ENCODE measurements around the gene SLC25A27.

Gene SLC25A27

DNA sequence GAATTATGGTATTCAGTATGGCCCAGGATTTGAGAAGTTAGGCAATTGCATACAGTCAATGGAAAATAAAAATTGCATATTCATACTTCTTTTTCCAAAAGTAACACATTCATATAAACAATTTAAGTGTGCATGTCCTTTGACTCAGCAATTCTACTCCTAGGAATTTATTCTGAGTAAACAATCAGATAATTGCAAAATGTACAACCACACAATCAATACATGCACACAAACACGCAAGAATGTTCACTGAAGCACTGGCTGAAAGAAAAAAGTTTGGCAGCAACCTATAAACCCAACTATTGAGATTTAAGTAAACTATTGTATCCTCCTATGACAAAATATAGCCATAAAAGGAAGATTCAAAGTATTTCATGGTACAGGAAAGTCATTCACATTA is 1.8 kb upstream of the SLC25A27 start:
- DNase-seq: no peak

DNA sequence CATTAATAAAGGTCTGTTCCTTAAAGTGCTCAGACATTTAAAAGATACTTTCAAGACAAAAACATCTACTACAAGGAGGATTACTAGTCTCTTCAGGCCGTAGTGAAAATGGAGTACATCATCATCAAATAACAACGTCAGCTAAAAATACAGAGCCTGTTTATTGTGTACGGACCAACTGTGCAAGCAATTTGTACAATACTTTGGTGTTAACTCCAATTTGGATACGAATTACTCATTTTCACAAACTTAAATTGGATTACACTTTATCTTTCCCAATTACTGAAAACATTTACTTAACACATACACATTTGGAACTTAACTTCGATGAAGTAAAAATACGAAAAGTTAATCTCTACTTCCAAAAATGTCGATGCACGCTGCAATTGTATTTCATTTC is 959 bp upstream of the SLC25A27 start:
- DNase-seq: no peak

DNA sequence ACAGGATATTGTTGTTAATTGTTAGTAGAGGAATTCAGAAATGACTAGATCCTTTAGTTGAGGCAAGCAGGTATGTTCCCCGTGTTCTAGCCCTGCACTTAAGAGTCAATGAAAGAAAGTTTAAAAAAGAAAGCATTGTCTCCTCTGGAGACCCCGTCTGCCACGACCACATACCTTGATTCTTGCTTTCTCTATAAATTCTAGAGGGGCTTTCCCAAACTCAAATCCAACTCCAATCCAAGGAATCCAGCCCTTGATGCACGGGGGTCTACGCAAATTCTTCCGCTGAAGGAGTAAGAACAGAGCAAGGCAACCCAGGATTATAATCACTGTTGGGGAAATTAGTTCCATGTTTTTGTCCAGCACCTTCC is 558 bp upstream of the SLC25A27 start:
- DNase-seq: no peak

DNA sequence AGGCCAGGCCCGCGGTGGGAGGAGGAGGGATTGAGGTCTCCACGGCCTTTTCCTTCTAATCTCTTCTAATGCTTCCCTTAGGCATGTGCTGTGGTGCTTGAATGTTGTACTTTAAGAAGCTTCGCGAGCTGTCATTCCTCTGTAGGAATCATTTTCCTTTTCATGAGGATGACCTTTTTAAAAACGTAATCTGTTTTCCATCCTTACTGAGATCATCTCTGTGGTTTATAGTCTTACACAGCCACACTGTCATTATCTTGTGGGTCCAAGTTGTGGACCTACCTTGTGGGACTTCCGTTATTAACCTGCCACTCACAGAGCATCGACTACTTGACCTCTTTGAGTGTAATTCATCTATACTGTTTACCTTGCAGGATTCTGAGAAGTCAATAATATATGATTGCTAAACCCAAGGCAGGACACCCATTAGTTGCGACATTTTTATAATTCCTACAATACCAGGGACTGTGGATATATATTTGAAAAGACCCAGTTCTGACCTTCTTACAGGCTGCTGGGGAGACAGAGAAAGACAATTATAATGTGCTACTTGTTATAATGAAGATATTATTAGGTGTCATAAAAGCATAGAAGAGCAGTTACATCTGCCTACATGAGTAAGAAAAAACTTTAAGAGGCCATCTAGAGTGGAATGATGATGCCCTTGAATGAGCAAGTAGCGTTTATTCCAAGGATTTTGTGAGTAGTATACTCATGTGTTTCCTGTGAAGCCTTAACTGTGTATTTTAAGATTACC is 842 bp downstream of the SLC25A27 start:
- no peak for DNase-seq

DNA sequence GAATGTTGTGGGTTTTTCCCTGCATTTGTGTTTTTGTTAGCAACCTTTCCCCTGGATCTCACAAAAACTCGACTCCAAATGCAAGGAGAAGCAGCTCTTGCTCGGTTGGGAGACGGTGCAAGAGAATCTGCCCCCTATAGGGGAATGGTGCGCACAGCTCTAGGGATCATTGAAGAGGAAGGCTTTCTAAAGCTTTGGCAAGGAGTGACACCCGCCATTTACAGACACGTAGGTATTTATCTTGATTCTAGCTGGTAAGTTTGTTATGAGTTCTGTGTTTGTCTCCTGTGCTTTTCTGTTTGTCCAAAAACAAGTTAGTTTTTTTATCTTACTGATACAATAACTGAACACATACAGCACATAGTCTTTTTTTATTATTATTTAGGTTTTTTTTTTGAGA is 3.0 kb downstream of the SLC25A27 start:
- DNase-seq: peak in 3 of 51 donors; percentile 1 to 4 (median 1)

DNA sequence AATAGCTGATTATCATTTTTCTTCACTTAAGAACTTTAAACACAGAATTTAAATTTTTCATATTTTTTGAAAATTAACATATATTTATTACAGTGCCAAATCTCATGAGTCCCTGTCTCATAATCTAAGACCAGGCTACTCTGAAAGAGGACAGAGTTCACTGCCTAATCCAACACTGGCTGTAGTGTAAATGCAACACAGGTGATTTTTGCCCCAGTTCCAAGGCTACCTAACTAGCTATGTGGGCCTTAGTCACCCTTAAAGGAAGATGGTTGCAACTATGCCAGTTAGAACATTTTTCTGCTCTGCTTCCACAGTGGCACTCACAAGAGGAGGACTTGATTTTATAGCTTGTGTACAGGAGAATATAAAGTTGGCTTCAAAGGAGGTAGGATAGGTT is 4.9 kb downstream of the SLC25A27 start:
- no peak for DNase-seq

DNA sequence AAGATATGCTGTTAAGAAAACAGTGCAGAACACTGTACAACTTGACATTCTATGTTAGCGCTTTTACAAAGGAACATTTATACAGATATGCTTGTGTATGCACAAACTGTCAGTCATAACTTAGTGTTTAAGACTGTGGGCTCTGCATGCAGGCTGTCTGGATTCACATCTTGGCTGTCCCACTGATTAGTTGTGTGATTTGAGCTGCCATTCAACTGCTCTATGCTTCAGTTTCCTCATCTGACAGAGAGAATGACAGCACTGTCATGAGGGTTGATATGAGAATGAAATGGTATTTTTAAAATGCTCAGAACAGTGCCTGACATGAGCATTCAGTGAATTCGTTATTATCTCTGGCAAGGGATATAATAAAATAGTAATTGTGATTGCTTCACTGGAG is 8.7 kb downstream of the SLC25A27 start:
- no peak for DNase-seq

DNA sequence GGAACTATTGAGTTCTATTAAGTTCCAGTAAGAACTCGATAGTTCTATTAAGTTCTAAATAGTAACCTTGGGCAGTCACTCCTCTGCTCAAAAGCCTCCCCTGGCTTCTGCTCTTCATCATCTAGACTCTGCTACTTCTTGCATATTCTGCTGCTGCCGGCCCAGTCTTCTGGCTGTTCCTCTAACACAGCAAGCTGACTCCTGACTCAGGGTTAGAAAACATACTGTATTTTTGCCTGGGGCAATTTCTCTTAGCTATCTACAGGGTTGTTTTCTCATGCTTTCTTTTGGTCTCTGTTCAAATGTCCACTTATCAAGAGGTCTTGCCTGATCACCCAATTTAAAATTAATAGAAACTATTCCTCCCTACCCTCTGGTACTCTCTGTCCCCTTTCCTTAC is 14.6 kb downstream of the SLC25A27 start:
- no peak for DNase-seq

DNA sequence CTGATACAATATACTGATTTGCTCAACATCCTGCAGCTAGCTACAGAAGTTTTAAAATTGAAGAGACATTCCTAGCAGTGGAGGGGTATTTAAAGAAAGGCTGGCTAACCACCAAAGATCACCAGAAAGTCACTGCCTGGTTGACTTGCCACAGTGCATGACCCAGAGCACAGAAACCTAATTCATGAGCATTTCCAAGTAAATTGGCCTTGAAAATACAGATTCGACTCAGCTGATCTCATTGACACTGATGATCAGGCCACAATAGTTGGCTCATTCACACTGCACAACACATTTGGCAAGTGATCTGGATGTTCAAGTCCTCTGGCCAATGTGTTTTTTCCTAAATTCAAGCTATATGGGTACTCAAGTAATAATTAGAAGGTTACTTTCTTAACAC is 21.6 kb downstream of the SLC25A27 start:
- peak in 1 of 51 donors; percentile 4 for DNase-seq

DNA sequence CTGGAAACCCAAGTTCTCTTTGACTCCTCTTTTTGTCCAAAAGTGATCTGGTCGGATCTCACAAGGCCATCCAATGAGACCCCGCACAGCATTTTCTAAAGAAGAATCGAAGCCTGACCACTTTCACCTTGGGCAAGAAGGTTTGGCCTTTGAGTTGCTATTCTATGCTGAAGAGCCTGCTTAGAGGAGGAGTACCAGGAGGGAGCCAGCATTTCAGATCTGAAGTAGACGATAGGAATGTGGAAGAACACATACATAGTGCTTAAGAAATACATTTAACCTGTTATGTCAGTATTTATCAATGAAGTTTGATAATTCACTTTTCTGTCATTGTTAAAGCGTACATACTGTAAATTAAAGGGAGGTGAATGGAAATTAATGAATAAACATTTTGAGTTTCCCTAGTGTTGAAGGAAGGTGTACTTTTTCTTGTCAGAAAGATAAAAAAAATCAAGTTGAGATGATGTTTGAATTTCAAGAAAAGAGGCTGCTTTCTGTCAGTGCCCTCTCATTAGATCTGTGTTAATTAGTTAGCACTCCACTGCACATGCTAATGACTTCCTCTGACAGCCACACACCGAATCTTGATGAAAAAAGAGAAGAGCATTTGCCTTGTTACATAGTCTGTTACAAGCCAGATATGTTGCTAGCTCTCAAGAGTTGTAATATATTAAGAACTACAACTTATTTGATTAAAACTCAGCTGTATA is 24.0 kb downstream of the SLC25A27 start:
- no peak for DNase-seq

DNA sequence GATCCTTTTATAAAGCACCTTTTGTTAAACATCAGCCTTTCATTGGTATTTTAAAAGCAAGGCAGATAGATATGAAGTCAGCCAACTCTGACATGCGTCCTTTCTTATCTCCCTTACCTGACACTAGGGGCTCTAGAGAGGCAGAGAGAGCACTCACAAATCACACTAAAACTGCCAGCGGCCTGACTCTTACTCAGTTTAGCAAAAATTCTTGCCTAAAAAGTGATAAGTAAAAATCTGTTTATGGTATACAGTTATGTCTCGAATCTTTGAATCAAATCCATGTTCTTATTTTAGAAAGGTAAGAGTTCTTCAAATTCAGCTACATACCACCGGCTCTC is 24.5 kb downstream of the SLC25A27 start:
- DNase-seq: no peak

DNA sequence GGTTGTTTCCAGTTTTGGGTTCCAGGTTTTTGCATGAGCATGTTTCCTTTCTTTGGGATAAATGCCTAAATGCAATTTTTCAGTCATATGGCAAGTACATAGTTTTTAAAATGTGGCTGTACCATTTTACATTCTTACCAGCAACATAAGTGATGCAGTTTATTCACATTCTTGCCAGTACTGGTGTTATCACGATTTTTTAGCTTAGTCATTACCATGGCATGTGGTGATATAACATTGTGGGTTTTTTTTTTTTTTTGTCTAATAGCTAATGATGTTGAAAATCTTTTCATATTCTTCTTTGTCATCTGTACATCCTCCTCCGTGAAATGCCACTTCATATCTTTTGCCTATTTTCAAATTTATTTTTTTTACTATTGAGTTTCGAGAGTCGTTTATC is 32.0 kb downstream of the SLC25A27 start:
- no peak for DNase-seq

DNA sequence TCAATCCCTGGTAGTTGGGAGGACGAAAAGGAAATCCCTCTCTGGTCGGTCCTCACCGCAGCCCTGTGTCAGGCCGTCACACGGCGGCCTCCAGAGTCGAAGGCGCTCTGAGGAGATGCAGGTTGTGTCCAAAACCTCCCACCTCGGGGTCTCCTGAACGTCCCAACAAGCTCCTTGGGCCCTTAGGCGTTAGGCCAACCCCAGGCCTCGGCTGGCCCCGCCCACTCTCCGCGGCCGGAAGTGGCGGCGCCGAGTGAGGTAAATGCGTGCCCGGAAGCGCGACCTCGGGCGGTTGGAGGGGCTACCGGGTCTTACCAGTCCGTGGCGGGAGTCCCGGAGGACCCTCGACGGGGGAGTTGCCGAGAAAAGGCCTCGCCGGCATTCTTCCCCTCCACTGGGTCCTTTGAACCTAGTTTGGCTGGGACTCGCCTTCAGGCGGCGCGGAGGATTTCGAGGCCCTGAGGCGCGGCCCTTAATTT is 34.9 kb downstream of the SLC25A27 start, which contains the start of gene TDRD6:
TDRD6 (plus strand) TSS at position 267 of the 479 bp plus-strand sequence. CDS start 244 bp downstream, outside the sequence.
- no peak for DNase-seq

DNA sequence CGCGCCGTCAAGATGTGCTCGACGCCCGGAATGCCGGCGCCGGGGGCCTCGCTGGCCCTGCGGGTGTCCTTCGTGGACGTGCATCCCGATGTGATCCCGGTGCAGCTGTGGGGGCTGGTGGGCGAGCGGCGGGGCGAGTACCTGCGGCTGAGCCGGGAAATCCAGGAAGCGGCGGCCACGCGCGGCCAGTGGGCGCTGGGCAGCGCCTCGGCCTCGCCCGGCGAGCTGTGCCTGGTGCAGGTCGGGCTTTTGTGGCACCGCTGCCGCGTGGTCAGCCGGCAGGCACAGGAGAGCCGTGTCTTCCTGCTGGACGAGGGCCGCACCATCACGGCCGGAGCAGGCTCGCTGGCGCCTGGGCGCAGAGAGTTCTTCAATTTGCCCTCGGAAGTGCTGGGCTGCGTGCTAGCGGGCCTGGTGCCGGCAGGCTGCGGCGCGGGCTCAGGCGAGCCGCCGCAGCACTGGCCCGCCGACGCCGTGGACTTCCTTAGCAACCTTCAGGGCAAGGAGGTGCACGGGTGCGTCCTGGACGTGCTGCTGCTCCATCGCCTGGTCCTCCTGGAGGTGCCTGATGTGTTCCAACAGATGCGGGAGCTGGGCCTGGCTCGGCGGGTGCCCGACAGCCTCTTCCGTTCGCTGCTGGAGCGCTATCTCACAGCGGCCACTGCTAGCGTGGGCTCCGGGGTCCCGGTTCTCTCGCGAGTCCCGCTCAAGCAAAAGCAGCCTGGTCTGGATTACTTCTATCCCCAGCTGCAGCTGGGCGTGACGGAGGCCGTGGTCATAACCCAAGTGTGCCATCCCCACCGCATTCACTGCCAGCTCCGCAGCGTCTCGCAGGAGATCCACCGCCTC is 35.6 kb downstream of the SLC25A27 start:
- DNase-seq: no peak

DNA sequence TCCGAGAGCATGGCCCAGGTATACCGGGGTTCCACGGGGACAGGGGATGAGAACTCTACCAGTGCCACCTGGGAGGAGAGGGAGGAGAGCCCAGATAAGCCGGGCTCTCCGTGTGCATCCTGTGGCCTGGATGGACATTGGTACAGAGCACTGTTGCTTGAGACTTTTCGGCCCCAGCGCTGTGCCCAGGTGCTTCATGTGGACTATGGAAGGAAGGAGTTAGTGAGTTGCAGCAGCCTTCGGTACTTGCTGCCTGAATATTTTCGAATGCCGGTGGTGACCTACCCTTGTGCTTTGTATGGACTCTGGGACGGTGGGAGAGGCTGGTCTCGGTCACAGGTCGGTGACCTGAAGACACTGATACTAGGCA is 36.2 kb downstream of the SLC25A27 start:
- DNase-seq: no peak

DNA sequence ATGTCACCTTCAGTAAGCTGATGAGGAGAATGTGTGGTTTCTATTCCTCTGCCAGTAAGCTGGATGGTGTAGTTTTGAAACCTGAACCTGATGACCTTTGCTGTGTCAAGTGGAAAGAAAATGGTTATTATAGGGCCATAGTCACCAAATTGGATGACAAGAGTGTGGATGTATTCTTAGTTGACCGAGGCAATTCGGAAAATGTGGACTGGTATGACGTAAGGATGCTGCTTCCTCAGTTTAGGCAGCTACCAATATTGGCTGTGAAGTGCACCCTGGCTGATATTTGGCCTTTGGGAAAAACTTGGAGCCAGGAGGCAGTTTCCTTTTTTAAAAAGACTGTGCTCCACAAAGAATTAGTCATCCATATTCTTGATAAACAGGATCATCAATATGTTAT is 36.9 kb downstream of the SLC25A27 start:
- no peak for DNase-seq

DNA sequence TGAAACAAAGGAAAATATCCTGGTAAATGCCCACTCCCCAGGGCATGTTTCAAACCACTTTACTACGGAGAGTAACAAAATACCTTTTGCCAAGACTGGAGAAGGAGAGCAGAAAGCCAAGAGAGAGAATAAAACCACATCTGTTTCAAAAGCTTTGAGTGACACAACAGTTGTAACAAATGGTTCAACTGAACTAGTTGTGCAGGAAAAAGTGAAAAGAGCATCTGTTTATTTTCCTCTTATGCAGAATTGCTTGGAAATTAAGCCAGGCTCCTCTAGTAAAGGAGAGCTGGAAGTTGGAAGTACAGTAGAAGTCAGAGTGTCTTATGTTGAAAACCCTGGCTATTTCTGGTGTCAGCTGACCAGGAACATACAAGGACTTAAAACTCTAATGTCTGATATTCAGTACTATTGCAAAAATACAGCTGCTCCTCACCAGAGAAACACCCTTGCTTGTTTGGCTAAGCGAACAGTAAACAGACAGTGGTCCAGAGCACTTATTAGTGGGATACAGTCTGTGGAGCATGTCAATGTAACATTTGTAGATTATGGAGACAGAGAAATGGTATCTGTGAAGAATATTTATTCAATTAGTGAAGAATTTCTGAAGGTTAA is 37.5 kb downstream of the SLC25A27 start:
- no peak for DNase-seq

DNA sequence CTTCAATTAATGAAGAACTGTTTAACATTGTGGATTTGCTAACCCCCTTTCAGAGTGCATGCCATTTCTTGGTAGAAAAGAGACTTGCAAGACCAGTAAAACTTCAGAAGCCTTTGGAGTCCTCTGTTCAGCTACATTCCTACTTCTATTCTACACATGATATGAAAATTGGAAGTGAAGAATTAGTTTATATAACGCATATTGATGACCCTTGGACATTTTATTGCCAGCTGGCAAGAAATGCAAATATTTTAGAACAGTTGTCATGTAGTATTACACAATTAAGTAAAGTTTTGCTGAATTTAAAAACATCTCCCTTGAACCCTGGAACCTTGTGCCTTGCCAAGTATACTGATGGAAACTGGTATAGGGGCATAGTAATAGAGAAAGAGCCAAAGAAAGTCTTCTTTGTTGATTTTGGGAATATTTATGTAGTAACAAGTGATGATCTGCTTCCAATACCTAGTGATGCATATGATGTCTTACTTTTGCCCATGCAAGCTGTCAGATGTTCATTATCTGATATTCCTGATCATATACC is 38.2 kb downstream of the SLC25A27 start:
- no peak for DNase-seq

DNA sequence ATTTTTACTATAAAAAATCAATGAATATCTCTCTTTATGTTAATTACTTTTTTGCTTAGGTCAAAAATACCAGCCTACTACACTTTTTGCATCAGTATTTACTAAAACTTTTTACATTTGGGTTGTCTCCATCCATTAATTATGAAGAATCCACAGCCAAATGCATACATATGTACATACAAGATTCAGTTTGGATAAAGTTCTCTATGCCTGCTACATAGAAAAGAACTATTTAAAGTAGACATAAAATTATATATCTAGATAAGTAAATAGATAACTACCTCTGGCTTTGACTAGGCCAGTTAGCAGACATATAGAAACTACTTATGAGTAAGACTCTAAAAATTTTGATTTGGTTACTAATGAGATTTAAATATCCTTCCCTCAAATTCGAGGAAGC is 47.2 kb downstream of the SLC25A27 start:
- DNase-seq: no peak

DNA sequence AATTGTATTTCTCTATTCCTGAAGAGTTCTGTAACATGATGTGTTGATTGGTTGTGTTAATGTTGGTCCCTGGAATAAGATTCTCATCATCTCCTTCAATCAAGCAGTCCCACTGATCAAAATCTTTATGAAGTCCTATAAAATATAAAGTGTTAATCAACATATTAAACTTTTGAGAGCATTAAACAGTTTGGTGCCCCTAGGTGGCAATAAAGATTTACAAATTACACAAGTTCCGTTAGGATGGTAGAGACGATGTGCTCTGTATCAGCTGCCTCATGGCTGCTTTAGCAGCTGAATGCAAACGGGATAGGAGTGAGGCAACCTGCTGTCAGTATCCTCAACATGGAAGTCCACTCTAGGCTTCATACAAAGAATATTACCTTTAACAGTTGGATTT is 51.8 kb downstream of the SLC25A27 start:
- DNase-seq: peak in 3 of 51 donors; percentile 1 to 22 (median 9)

DNA sequence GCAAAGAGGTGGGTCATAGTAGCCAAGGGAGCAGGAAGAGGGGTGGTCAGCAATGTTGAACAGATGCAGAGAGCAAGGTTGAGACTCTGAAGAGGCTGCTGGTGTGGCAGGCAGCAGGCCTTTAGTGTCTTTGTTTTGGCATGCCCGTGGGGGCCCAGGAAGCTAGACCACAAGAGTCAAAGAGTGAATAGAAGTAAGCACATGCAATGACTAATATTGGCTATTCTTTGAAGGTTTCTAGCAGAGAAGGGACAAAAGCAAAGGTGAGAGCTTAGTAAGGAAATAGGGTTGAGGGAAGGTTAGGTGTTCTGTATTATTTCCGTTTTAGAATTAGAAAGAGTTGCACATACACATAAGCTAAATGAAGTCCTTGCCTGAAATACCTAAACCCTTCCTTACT is 53.7 kb downstream of the SLC25A27 start:
- no peak for DNase-seq

DNA sequence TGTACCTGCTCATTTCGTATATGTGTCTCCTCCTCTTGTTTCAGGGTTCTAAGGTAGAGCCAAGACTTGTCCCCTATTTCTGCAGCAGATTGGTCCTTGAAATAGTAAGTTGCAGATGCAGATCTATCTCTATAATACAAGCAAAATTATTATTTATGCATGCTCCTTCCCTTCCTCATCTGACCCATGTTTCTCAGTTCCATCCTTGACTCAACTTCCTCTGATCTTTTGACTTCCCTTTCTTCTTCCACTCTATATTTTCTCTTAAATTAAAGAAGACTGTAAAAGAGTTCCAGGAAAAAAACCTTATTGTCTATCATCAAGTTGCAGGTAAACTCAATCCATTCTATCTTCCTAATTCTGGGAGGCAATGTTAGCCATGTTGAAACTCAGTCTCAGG is 58.7 kb downstream of the SLC25A27 start:
- DNase-seq: no peak

Data from hypothalamus (tissue), 51 donors.